Neuronal stem cell (in vitro differentiated cells): ENCODE measurements around the gene DEPDC1. TPM values are rescaled to one million over a fixed set of nuclear protein-coding genes. Genes with fewer than 3 reads are reported as not detected.

Experiments
- DNase-seq: peaks from one replicate; pipeline ENCODE4 v3.0.0-alpha.2; 2013; ENCODE audit warnings: low spot score
- H2AFZ ChIP-seq: one replicate; pipeline ENCODE4 v1.6.1; 2013; ENCODE audit warnings: mild to moderate bottlenecking, low read length, inconsistent platforms
- H2AK5ac ChIP-seq: 2 replicates; pipeline ENCODE4 v1.6.1; 2013; ENCODE audit warnings: low read depth, mild to moderate bottlenecking, inconsistent platforms, low read length, moderate library complexity, mixed read lengths
- H2BK120ac ChIP-seq: 2 replicates; pipeline ENCODE4 v1.6.1; 2013; ENCODE audit warnings: low read depth, mild to moderate bottlenecking, inconsistent platforms, low read length, moderate library complexity, mixed read lengths
- H2BK12ac ChIP-seq: one replicate; pipeline ENCODE4 v1.6.1; 2013; ENCODE audit warnings: low read length, inconsistent platforms
- H2BK15ac ChIP-seq: 2 replicates; pipeline ENCODE4 v1.6.1; 2013; ENCODE audit warnings: mild to moderate bottlenecking, low read length, inconsistent platforms, mixed read lengths
- H2BK5ac ChIP-seq: one replicate; pipeline ENCODE4 v1.6.1; 2013; ENCODE audit warnings: inconsistent platforms, mild to moderate bottlenecking, low read length, moderate library complexity
- H3K14ac ChIP-seq: one replicate; pipeline ENCODE4 v1.6.1; 2013; ENCODE audit warnings: low read length, inconsistent platforms
- H3K18ac ChIP-seq: 2 replicates; pipeline ENCODE4 v1.6.1; 2013; ENCODE audit warnings: low read length, inconsistent platforms
- H3K23ac ChIP-seq: 2 replicates; pipeline ENCODE4 v1.6.1; 2013; ENCODE audit warnings: low read depth, mild to moderate bottlenecking, mixed read lengths, low read length, inconsistent platforms; ENCODE audit not compliant: poor library complexity
- H3K27ac ChIP-seq: replicated peaks from 3 replicates; pipeline ENCODE4 v1.5.1; 2013; ENCODE audit warnings: low read length, inconsistent platforms
- H3K27me3 ChIP-seq, 3 experiments: 2 replicates each; pipeline ENCODE4 v1.6.1; 2013; ENCODE audit warnings: low read length in 3 of 3, mild to moderate bottlenecking in 2 of 3, inconsistent platforms in 1 of 3, low read depth in 1 of 3, mixed read lengths in 1 of 3, moderate library complexity in 1 of 3; ENCODE audit not compliant: control insufficient read depth in 3 of 3, insufficient read depth in 3 of 3
- H3K36me3 ChIP-seq, 2 donors: replicated peaks in 1 of 2; 2 replicates each; pipeline ENCODE4 v1.6.1; 2013; ENCODE audit warnings: low read length in 2 of 2; ENCODE audit not compliant: control insufficient read depth in 2 of 2, insufficient read depth in 2 of 2
- H3K4ac ChIP-seq: 2 replicates; pipeline ENCODE4 v1.6.1; 2013; ENCODE audit warnings: inconsistent platforms, mild to moderate bottlenecking, low read length, moderate library complexity
- H3K4me1 ChIP-seq, 2 donors: 1 replicate in 1 of 2; 2 replicates in 1 of 2; pipeline ENCODE4 v1.6.1; 2013; ENCODE audit warnings: low read length in 2 of 2, low read depth in 1 of 2; ENCODE audit not compliant: control insufficient read depth in 2 of 2, insufficient read depth in 1 of 2
- H3K4me2 ChIP-seq: one replicate; pipeline ENCODE4 v1.6.1; 2013; ENCODE audit warnings: mild to moderate bottlenecking, low read length, inconsistent platforms; ENCODE audit not compliant: insufficient read depth, poor library complexity, severe bottlenecking
- H3K4me3 ChIP-seq, 2 donors: 2 replicates each; pipeline ENCODE4 v1.5.1; 2013; ENCODE audit warnings: low read length in 2 of 2, mild to moderate bottlenecking in 2 of 2, inconsistent platforms in 1 of 2, moderate library complexity in 1 of 2
- H3K79me1 ChIP-seq: one replicate; pipeline ENCODE4 v1.6.1; 2013; ENCODE audit warnings: low read depth, mild to moderate bottlenecking, inconsistent platforms, low read length, moderate library complexity
- H3K9ac ChIP-seq: one replicate; pipeline ENCODE4 v1.6.1; 2013; ENCODE audit warnings: mild to moderate bottlenecking, low read depth, low read length, inconsistent platforms; ENCODE audit not compliant: poor library complexity
- H3K9me3 ChIP-seq, 2 donors: replicated peaks in 1 of 2; 2 replicates each; pipeline versions ENCODE3 to v1.6.1; 2013; ENCODE audit warnings: low read length in 2 of 2, mild to moderate bottlenecking in 2 of 2, inconsistent platforms in 1 of 2, low read depth in 1 of 2, mixed read lengths in 1 of 2, moderate library complexity in 1 of 2; ENCODE audit not compliant: control insufficient read depth in 2 of 2, insufficient read depth in 1 of 2
- H4K8ac ChIP-seq: one replicate; pipeline ENCODE4 v1.6.1; 2013; ENCODE audit warnings: low read depth, mild to moderate bottlenecking, inconsistent platforms, low read length, moderate library complexity
- H4K91ac ChIP-seq: one replicate; pipeline ENCODE4 v1.6.1; 2013; ENCODE audit warnings: low read length, low read depth, mild to moderate bottlenecking, inconsistent platforms; ENCODE audit not compliant: poor library complexity
- WGBS, 2 donors: extraction: QIAGEN DNeasy Blood & Tissue Kit; methylation state at CpG; one replicate each; pipeline ENCODE4 v1.1.7; 2013; ENCODE audit warnings: missing lambda C conversion rate in 2 of 2, mixed read lengths in 1 of 2; ENCODE audit not compliant: insufficient read length in 2 of 2, insufficient replicate concordance in 1 of 2; ENCODE audit errors: extremely low coverage in 2 of 2; 5-methylcytosine and 5-hydroxymethylcytosine counted together
- polyA plus RNA-seq, 2 experiments: library from polyadenylated mRNA; stranded (reverse); fragments of 200-250 nt; gene quantifications; one replicate each; pipeline ENCODE4 v1.2.3, GENCODE V29; 2013

DEPDC1 gene, protein sequence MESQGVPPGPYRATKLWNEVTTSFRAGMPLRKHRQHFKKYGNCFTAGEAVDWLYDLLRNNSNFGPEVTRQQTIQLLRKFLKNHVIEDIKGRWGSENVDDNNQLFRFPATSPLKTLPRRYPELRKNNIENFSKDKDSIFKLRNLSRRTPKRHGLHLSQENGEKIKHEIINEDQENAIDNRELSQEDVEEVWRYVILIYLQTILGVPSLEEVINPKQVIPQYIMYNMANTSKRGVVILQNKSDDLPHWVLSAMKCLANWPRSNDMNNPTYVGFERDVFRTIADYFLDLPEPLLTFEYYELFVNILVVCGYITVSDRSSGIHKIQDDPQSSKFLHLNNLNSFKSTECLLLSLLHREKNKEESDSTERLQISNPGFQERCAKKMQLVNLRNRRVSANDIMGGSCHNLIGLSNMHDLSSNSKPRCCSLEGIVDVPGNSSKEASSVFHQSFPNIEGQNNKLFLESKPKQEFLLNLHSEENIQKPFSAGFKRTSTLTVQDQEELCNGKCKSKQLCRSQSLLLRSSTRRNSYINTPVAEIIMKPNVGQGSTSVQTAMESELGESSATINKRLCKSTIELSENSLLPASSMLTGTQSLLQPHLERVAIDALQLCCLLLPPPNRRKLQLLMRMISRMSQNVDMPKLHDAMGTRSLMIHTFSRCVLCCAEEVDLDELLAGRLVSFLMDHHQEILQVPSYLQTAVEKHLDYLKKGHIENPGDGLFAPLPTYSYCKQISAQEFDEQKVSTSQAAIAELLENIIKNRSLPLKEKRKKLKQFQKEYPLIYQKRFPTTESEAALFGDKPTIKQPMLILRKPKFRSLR
- 39.6 TPM for polyA plus RNA-seq (2013, experiment 1 of 2)
- polyA plus RNA-seq (2013, experiment 2 of 2): 42.3 TPM

DNA sequence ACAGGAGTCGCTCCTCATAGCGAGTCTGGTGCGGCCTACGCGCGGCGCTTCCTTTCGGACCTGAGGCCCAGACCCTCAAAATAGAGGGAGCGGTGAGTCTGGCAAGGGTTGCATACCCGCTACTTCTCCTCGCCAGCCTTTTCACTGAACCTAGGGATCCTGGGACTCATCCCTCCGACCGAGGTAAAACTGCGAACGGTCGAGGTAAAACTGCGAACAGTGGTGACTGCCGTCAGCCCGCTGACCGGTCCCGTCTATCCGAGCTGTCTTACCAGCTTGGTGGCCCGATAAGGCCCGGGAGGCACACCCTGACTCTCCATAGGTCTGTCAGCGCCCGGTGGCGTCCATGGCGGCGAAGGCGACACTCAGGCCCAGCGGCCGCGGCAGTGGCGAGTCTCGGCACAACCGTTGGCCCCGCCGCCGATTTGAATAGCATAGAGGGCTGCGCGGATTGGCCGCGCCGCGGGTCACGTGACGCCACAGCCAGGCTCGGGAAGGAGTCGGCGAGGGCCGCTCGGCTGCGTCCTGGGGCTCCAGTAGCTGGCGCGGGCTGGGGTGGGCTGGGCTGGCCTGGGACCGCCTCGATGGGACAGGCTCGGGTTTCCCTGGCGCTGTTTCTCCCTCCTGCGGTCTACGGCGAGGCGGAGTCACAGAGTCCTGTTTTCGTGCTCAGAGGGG lies at the start of gene DEPDC1:
TSS of gene DEPDC1 (minus strand) at position 403 of the 678 bp plus-strand sequence. CDS start at position 320, 83 bp downstream.
- Histone ChIP-seq H3K4me1 (peaks cover 0 to 6% of the 10 kb centered on the region in 2 donors), H3K18ac (peak within 1 kb of the TSS; percentile 92), H2AFZ (peak within 1 kb of the TSS; percentile 88), H2BK15ac (no peak within 1 kb of the TSS), H2BK120ac (no peak within 1 kb of the TSS), H3K9ac (peak within 1 kb of the TSS; percentile 97), H3K4ac (no peak within 1 kb of the TSS), H4K8ac (no peak within 1 kb of the TSS), H3K27ac (peak within 1 kb of the TSS; percentile 77), H3K27me3 (no peaks in the 10 kb centered on the region), H3K36me3 (peaks cover 2 to 28% of the 10 kb centered on the region in 2 donors), H3K79me1 (peaks cover 2% of the 10 kb centered on the region), H4K91ac (no peak within 1 kb of the TSS), H3K9me3 (peaks cover 0 to 2% of the 10 kb centered on the region in 2 donors), H2BK5ac (peak within 1 kb of the TSS; percentile 58), H3K4me2 (peak within 1 kb of the TSS; percentile 56), H2AK5ac (no peak within 1 kb of the TSS), H3K23ac (peak within 1 kb of the TSS; percentile 70), H3K4me3 (peak within 1 kb of the TSS; percentile 66 to 98), H2BK12ac (no peak within 1 kb of the TSS), H3K14ac (peak within 1 kb of the TSS; percentile 42)
- peak; percentile 91 for DNase-seq
- no CpG with 5 or more reads among the region's 64 CpGs for WGBS, 2 donors

DNA sequence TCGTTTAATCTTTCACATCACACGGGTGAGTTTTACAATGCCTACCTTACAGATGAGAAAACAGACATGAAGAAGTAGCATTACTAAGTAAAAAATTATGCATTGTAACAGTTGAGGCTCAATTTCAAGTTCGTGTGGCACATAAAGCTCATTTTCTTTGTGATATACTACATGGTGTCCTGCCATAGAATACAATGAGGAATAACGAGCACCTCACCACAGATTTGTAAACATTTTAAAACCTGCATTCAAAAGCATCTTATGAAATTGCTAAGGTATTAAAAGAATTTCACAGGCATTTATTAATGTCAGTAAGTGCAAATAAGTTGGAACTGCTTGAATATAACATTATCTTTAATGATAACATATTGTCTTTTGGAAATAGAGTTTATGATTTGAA lies 47.8 kb upstream of the DEPDC1 start:
- Histone ChIP-seq H3K9me3 (no peaks in the 10 kb centered on the region), H2BK12ac (no peak overlapping the region), H3K18ac (no peak overlapping the region), H2BK15ac (no peak overlapping the region), H3K27me3 (no peaks in the 10 kb centered on the region), H3K4me1 (peaks cover 0 to 4% of the 10 kb centered on the region in 2 donors), H3K23ac (no peak overlapping the region), H3K14ac (no peak overlapping the region), H3K27ac (no peak overlapping the region), H2AFZ (no peak overlapping the region), H3K4me2 (no peak overlapping the region), H2BK120ac (no peak overlapping the region), H3K79me1 (no peaks in the 10 kb centered on the region), H3K36me3 (no peaks in the 10 kb centered on the region), H4K91ac (no peak overlapping the region), H3K4ac (no peak overlapping the region), H3K9ac (no peak overlapping the region), H2BK5ac (no peak overlapping the region), H3K4me3 (no peak overlapping the region), H2AK5ac (no peak overlapping the region), H4K8ac (no peak overlapping the region)
- no peak for DNase-seq
- WGBS, 2 donors: no CpG with 5 or more reads among the region's 4 CpGs

DNA sequence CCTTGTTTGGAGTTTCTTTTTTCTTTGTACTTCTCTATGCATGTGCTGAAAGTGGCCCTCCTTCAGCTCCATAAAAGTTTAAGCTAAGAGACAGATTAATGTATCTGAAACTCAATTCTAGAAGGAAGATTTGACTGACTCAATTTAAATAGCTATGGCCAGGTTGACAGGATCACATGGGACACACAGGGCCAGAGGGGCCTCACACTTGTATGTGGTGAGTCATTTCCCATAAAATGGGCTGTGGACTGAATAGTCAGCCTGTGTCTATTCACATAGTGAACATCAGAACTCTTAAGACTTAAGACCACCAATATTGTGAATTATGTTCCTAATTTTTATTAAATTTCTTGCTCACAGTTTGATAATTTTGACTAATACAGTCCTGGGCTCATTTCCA lies 45.7 kb upstream of the DEPDC1 start:
- no peak overlapping the region for H3K9ac ChIP-seq
- H2AK5ac ChIP-seq: no peak overlapping the region
- no peak overlapping the region for H3K23ac ChIP-seq
- H3K79me1 ChIP-seq: no peaks in the 10 kb centered on the region
- no peak overlapping the region for H3K27ac ChIP-seq
- H3K18ac ChIP-seq: no peak overlapping the region
- H4K8ac ChIP-seq: no peak overlapping the region
- H3K36me3 ChIP-seq: no peaks in the 10 kb centered on the region
- no peak for DNase-seq
- H2BK12ac ChIP-seq: no peak overlapping the region
- no peaks in the 10 kb centered on the region for H3K27me3 ChIP-seq
- no peaks in the 10 kb centered on the region for H3K9me3 ChIP-seq
- peaks cover 0 to 4% of the 10 kb centered on the region in 2 donors for H3K4me1 ChIP-seq
- H3K4ac ChIP-seq: no peak overlapping the region
- H2BK15ac ChIP-seq: no peak overlapping the region
- no peak overlapping the region for H2BK5ac ChIP-seq
- H4K91ac ChIP-seq: no peak overlapping the region
- H3K4me3 ChIP-seq: no peak overlapping the region
- no peak overlapping the region for H2BK120ac ChIP-seq
- no peak overlapping the region for H3K4me2 ChIP-seq
- peak overlapping the region; percentile 66 for H2AFZ ChIP-seq
- H3K14ac ChIP-seq: no peak overlapping the region

DNA sequence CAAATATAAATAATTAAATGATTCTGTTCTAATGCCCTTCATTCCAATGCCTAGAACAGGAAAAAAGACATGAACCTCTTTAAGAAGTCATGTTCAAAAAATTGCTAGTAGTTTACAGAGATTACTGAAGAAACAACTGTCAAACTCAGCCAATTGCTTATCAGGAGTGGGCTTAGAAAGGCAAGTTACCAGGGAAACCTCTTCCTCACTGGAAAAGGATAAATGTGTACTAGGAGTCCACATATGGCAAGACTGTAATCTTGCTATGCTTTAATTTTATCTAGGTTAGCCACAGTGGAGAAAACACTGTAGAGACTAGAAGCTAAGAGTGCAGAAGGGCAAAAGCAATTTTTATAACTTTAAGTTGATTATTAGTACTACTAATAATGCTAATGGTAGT lies 42.1 kb upstream of the DEPDC1 start:
- H3K4me3 ChIP-seq: no peak overlapping the region
- no peaks in the 10 kb centered on the region for H3K79me1 ChIP-seq
- no peak overlapping the region for H2AK5ac ChIP-seq
- no peak overlapping the region for H3K18ac ChIP-seq
- H4K8ac ChIP-seq: no peak overlapping the region
- no peaks in the 10 kb centered on the region for H3K9me3 ChIP-seq
- H3K23ac ChIP-seq: no peak overlapping the region
- no peak overlapping the region for H2BK12ac ChIP-seq
- DNase-seq: no peak
- H2BK5ac ChIP-seq: no peak overlapping the region
- H3K36me3 ChIP-seq: no peaks in the 10 kb centered on the region
- no peak overlapping the region for H3K27ac ChIP-seq
- H3K9ac ChIP-seq: no peak overlapping the region
- no peak overlapping the region for H2BK15ac ChIP-seq
- H3K4ac ChIP-seq: no peak overlapping the region
- peaks cover 0 to 4% of the 10 kb centered on the region in 2 donors for H3K4me1 ChIP-seq
- H3K14ac ChIP-seq: no peak overlapping the region
- no peak overlapping the region for H2BK120ac ChIP-seq
- no peak overlapping the region for H4K91ac ChIP-seq
- H3K27me3 ChIP-seq: no peaks in the 10 kb centered on the region
- H2AFZ ChIP-seq: no peak overlapping the region
- H3K4me2 ChIP-seq: no peak overlapping the region
